SIG-M5 treated with dmso at 0.1 percent for 504 hours (cell line): Measurements from ENCODE around the gene CDH26.

Experiments used
- DNase-seq: peaks from one replicate; lab custom pipeline; 2025; ENCODE audit not compliant: unreplicated experiment; lab: John Stamatoyannopoulos, UW

The CDH26 gene

DNA sequence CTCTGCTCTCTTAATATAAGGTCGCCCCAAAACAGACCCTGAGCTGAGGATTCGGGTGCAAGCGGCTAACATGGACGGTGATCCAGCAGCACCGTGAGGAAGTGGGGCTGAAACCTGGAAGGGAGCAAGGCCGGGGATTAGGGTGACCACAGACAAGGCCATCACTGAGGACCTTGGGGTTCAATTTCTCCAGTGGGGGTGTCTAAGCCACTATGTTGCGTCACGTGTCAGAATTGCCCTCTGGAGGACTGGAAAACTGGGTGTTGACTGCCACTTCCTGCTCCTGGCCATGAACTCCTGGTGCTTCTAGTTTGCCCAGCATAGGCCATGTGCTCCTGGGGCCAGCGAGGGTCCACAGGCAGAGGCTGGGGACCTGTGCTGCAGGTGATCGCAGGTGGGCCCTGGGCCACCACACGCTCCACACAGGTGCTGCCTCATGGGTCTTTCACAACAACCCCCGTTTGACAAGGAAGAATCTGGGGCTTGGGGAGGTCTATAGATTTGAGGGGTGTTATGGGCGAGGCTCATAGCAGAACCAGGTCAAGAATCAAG, 101.9 kb downstream of the CDH26 start:
- DNase-seq, result peak; percentile 9

DNA sequence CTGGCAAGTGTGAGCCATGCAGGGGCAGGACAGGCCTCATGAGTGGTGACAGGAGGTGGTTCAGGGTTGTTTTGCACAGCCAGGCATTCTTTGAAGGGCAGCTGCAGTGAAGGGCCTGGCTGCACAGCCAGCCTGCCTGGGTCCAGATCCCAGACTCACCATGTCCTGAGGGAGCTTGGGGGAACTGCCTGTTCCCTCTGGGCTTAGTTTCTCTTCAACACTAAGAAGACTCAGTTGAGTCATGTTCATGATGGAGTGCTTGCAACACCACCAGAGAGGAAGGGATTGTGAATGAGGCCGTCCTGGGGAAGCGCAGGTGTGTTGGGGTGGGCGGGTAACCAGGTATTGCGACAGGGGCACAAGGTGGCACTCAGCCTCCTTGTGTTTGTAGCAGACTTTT, 102.4 kb downstream of the CDH26 start:
- peak; percentile 49 for DNase-seq

DNA sequence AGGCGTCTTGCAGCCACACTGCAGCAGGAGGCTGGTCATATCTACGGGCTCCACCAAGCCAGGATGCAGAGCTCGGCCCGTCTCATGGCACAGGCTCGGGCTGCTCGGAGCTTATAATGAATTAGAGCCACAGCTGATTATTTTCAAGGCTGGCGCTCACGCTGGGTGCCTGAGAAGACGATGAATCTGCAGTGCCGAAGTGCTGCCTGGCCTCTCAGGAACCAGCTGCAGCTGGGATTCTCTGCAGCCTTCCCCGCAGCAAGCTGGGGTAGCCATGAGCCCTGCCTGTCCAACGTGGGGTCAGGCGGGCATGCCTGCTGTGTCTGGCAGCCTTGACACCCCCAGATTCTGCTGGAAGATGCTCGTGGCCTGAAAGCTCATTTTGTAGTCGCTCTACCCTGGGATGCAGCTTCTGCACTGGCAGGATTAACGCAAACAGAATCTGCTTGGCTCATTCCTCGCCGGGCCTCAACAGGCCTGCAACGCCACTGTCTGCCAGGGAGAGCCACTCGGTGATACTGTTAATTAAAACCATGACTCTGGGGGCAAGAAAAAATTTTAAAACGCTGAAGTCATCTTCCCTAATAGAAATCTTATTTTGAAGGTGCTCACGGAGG, 104.3 kb downstream of the CDH26 start:
- DNase-seq, result no peak

DNA sequence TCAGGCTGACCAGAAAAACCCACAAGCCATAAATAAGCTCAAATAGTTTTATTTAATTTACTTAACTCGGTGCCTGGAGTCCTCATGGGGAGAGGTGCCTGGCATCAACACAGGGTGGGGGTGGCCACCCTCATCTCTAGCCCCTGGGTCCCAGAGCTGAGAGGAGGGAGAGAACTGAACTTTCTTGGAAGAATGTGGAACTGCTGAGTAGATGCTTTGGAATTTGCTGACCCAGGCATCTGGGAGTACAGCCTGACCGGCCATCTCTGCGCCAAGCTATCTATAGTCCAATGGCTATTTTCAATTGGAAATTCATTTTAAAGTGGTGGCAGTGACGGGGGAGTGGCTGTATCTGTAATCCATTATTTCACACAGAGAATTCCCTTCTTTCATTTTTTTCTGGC, 104.8 kb downstream of the CDH26 start:
- no peak for DNase-seq

DNA sequence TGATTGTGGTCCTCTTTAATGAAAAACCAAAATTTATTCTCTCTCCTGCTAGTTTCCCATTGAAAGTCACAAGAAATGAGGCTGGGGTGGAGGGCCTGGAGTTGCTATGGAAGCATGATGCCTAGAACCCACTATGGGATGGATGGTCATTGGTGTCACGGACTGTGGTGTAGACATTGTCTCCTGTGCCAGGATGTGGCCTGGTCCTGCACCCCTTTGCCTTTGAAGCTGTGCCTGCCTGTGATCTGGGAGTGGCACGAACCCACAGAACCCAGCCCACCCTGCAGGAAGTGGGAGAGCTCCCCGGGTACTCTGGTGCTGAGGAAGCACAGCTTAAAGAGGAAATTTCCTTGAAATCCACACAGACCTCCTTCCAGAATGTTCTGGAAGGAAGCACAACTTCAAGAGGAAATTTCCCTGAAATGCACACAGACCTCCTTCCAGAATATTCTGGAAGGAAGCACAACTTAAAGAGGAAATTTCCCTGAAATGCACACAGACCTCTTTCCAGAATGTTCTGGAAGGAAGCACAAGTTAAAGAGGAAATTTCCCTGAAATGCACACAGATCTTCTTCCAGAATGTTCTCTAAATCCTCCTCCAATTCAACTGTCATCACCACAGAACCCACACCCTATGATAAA, 105.6 kb downstream of the CDH26 start:
- DNase-seq, result no peak
